Stimulated activated CD8-positive, alpha-beta memory T cell treated with anti-CD3 and anti-CD28 coated beads, Interleukin-15, amount 100 ng/mL, for 48 hours (primary cell): Measurements from ENCODE around the gene KLHDC1.
"Not testable (repeated sequence)": the region's sequence is repeated elsewhere in the genome, so short reads cannot be mapped to it uniquely, and the experiment has no call there.

ENCODE experiments used
- DNase-seq, 2 donors: peaks; one replicate each; pipeline ENCODE4 v3.0.0-alpha.2; 2020; ENCODE audit warnings: low read depth in 2 of 2

Gene KLHDC1

GRCh38 chr14:49692811-49693734 lies at the start of gene KLHDC1:
KLHDC1 (plus strand) TSS chr14:49693120; CDS start chr14:49693195, 75 bp downstream.
- peak; percentile 55 for DNase-seq

GRCh38 chr14:49653508-49653907 lies 39.4 kb upstream of the KLHDC1 start:
- DNase-seq, result no peak

GRCh38 chr14:49654511-49654910 lies 38.4 kb upstream of the KLHDC1 start:
- DNase-seq, result no peak

GRCh38 chr14:49657500-49657899 lies 35.4 kb upstream of the KLHDC1 start:
- not testable (repeated sequence) for DNase-seq

GRCh38 chr14:49659526-49660455 lies 33.1 kb upstream of the KLHDC1 start:
- DNase-seq, result no peak

- no peak for DNase-seq
Measured at GRCh38 chr14:49670475-49670874, 22.4 kb upstream of the KLHDC1 start.

- DNase-seq, result no peak
Measured at GRCh38 chr14:49673586-49673985, 19.3 kb upstream of the KLHDC1 start.

GRCh38 chr14:49677643-49678042 lies 15.3 kb upstream of the KLHDC1 start:
- DNase-seq, result no peak

GRCh38 chr14:49679271-49679670 lies 13.6 kb upstream of the KLHDC1 start:
- no peak for DNase-seq

GRCh38 chr14:49686425-49686824 lies 6.5 kb upstream of the KLHDC1 start:
- DNase-seq, result no peak

GRCh38 chr14:49687942-49688700 lies 4.8 kb upstream of the KLHDC1 start, which contains the start of gene POLE2:
POLE2 (minus strand) TSS chr14:49688214; CDS start chr14:49688203, 11 bp downstream.
- DNase-seq, result peak; percentile 73

- no peak for DNase-seq
Measured at GRCh38 chr14:49688701-49689030, 4.3 kb upstream of the KLHDC1 start.

- DNase-seq, result no peak
Measured at GRCh38 chr14:49691031-49691430, 1.9 kb upstream of the KLHDC1 start.

GRCh38 chr14:49692193-49692757 lies 645 bp upstream of the KLHDC1 start:
- DNase-seq, result no peak

GRCh38 chr14:49693735-49694124 lies 810 bp downstream of the KLHDC1 start:
- not testable (repeated sequence) for DNase-seq

- DNase-seq, result no peak
Measured at GRCh38 chr14:49702725-49703124, 9.8 kb downstream of the KLHDC1 start.

- no peak for DNase-seq
Measured at GRCh38 chr14:49703965-49704364, 11.0 kb downstream of the KLHDC1 start.

- not testable (repeated sequence) for DNase-seq
Measured at GRCh38 chr14:49704471-49704870, 11.6 kb downstream of the KLHDC1 start.

- not testable (repeated sequence) for DNase-seq
Measured at GRCh38 chr14:49710993-49711392, 18.1 kb downstream of the KLHDC1 start.

- no peak for DNase-seq
Measured at GRCh38 chr14:49720744-49721143, 27.8 kb downstream of the KLHDC1 start.

GRCh38 chr14:49721733-49722435 lies 29.0 kb downstream of the KLHDC1 start:
- not testable (repeated sequence) for DNase-seq
